SK-N-SH treated with all-trans-retinoic acid at 6 μM for 48 hours (cell line): ENCODE data around the gene SMKR1.

Source experiments
- ARNTL ChIP-seq: fragments of 450-650 bp; formaldehyde crosslinking; IDR thresholded peaks from 2 replicates; pipeline ENCODE4 v1.5.0; 2020; ENCODE audit warnings: low read depth, mild to moderate bottlenecking, moderate library complexity, borderline replicate concordance
- CREB5 ChIP-seq: fragments of 250-450 bp; sonication (Bioruptor Pico); IDR thresholded peaks from 2 replicates; pipeline ENCODE4 v1.5.1; 2020; ENCODE audit warnings: low read depth, mild to moderate bottlenecking, moderate library complexity
- CSDC2 ChIP-seq: fragments of 250-450 bp; sonication (Bioruptor Pico); IDR thresholded peaks from 2 replicates; pipeline ENCODE4 v1.5.0; 2020; ENCODE audit warnings: mild to moderate bottlenecking, moderate library complexity
- ESRRG ChIP-seq: fragments of 250-450 bp; sonication (Bioruptor Pico); IDR thresholded peaks from 2 replicates; pipeline ENCODE4 v1.6.1; 2021; ENCODE audit warnings: mild to moderate bottlenecking
- PATZ1 ChIP-seq: fragments of 250-450 bp; sonication (Bioruptor Pico); IDR thresholded peaks from 2 replicates; pipeline ENCODE4 v1.8.0; 2020; ENCODE audit warnings: mild to moderate bottlenecking, moderate library complexity, borderline replicate concordance
- POU6F1 ChIP-seq: fragments of 250-450 bp; sonication (Bioruptor Pico); IDR thresholded peaks from 2 replicates; pipeline ENCODE4 v1.8.0; 2021; ENCODE audit warnings: low read depth, mild to moderate bottlenecking, moderate library complexity, borderline replicate concordance
- PPARA ChIP-seq: fragments of 250-450 bp; sonication (Bioruptor Pico); IDR thresholded peaks from 2 replicates; pipeline ENCODE4 v1.5.0; 2020; ENCODE audit warnings: mild to moderate bottlenecking, borderline replicate concordance
- RARB ChIP-seq: fragments of 250-450 bp; sonication (Bioruptor Pico); IDR thresholded peaks from 2 replicates; pipeline ENCODE4 v1.8.0; 2021; ENCODE audit warnings: mild to moderate bottlenecking, moderate library complexity
- TOX ChIP-seq: fragments of 250-450 bp; sonication (Bioruptor Pico); IDR thresholded peaks from 2 replicates; pipeline ENCODE4 v1.8.0; 2021; ENCODE audit warnings: mild to moderate bottlenecking, moderate library complexity, borderline replicate concordance
- TSHZ2 ChIP-seq: fragments of 250-450 bp; sonication (Bioruptor Pico); IDR thresholded peaks from 2 replicates; pipeline ENCODE4 v1.5.0; 2020; ENCODE audit warnings: mild to moderate bottlenecking, moderate library complexity
- ZC3H10 ChIP-seq: fragments of 250-450 bp; sonication (Bioruptor Pico); IDR thresholded peaks from 2 replicates; pipeline ENCODE4 v1.5.1; 2021; ENCODE audit warnings: mild to moderate bottlenecking, moderate library complexity
- ZFP3 ChIP-seq: fragments of 250-450 bp; sonication (Bioruptor Pico); IDR thresholded peaks from 2 replicates; pipeline ENCODE4 v1.5.0; 2020; ENCODE audit warnings: mild to moderate bottlenecking, moderate library complexity
- ZFP30 ChIP-seq: fragments of 450-650 bp; formaldehyde crosslinking; IDR thresholded peaks from 2 replicates; pipeline ENCODE4 v1.5.0; 2022; ENCODE audit warnings: mild to moderate bottlenecking, moderate library complexity

- no peak for TF ChIP-seq PPARA
- no peak for TF ChIP-seq CREB5 (CRISPR knock-in tag)
- no peak for TF ChIP-seq PATZ1 (CRISPR knock-in tag)
- TF ChIP-seq TSHZ2 (CRISPR knock-in tag): no peak
- no peak for TF ChIP-seq ZFP3
- no peak for TF ChIP-seq RARB (CRISPR knock-in tag)
- TF ChIP-seq ZFP30 (CRISPR knock-in tag): no peak
- TF ChIP-seq ZC3H10 (CRISPR knock-in tag): no peak
- no peak for TF ChIP-seq ARNTL (CRISPR knock-in tag)
- TF ChIP-seq POU6F1 (CRISPR knock-in tag): no peak
- TF ChIP-seq ESRRG (CRISPR knock-in tag): no peak
- TF ChIP-seq CSDC2 (CRISPR knock-in tag): no peak
- no peak for TF ChIP-seq TOX (CRISPR knock-in tag)
Observed at GRCh38 chr7:129556607-129557133, 54.3 kb downstream of the SMKR1 start.
